GM18507 (cell line): ENCODE results near the gene SASH1.

Source experiments
- DNase-seq: peaks from one replicate; pipeline ENCODE4 v3.0.0; 2011; ENCODE audit warnings: low read depth; ENCODE audit not compliant: insufficient read length; ENCODE audit errors: extremely low spot score
- FAIRE-seq: peaks from 2 replicates; lab custom pipeline; 2011; peaks lifted over from hg19 to GRCh38; lab: Jason Lieb, UNC

The SASH1 gene

GRCh38 chr6:148342350-148343046, at the start of gene SASH1:
SASH1 (plus strand) TSS chr6:148342838; CDS start chr6:148343068, 230 bp downstream.
- DNase-seq, result peak; percentile 22
- FAIRE-seq, result peak; percentile 88

- DNase-seq (no peak), FAIRE-seq (no peak)
These were observed 49.2 kb upstream of the SASH1 start for GRCh38 chr6:148293181-148293995.

- FAIRE-seq (no peak), DNase-seq (no peak)
These were observed 48.6 kb upstream of the SASH1 start for GRCh38 chr6:148294059-148294458.

- DNase-seq (no peak), FAIRE-seq (no peak)
These were observed 47.3 kb upstream of the SASH1 start for GRCh38 chr6:148295261-148295887.

- DNase-seq (no peak), FAIRE-seq (no peak)
These were observed 45.9 kb upstream of the SASH1 start for GRCh38 chr6:148296771-148297170.

- FAIRE-seq (no peak), DNase-seq (no peak)
These were observed 44.0 kb upstream of the SASH1 start for GRCh38 chr6:148298683-148299082.

GRCh38 chr6:148303616-148304015, 39.0 kb upstream of the SASH1 start:
- FAIRE-seq (no peak), DNase-seq (no peak)

- DNase-seq (no peak), FAIRE-seq (no peak)
These were observed 37.7 kb upstream of the SASH1 start for GRCh38 chr6:148304976-148305375.

GRCh38 chr6:148306286-148306685, 36.4 kb upstream of the SASH1 start:
- DNase-seq (no peak), FAIRE-seq (no peak)

- FAIRE-seq (no peak), DNase-seq (no peak)
These were observed 35.2 kb upstream of the SASH1 start for GRCh38 chr6:148307405-148307804.

- no peak for DNase-seq
- FAIRE-seq, result no peak
These were observed 33.3 kb upstream of the SASH1 start for GRCh38 chr6:148309301-148309700.

- no peak for DNase-seq
- no peak for FAIRE-seq
These were observed 30.5 kb upstream of the SASH1 start for GRCh38 chr6:148311966-148312669.

- FAIRE-seq (no peak), DNase-seq (no peak)
These were observed 29.1 kb upstream of the SASH1 start for GRCh38 chr6:148313488-148313887.

- DNase-seq, result no peak
- no peak for FAIRE-seq
These were observed 26.3 kb upstream of the SASH1 start for GRCh38 chr6:148316308-148316707.

GRCh38 chr6:148317051-148317450, 25.6 kb upstream of the SASH1 start:
- DNase-seq, result no peak
- no peak for FAIRE-seq

- DNase-seq (no peak), FAIRE-seq (no peak)
These were observed 24.9 kb upstream of the SASH1 start for GRCh38 chr6:148317739-148318138.

GRCh38 chr6:148322704-148323103, 19.9 kb upstream of the SASH1 start:
- FAIRE-seq (no peak), DNase-seq (no peak)

- DNase-seq, result no peak
These were observed 19.3 kb upstream of the SASH1 start for GRCh38 chr6:148323344-148323743.

GRCh38 chr6:148324297-148324985, 18.2 kb upstream of the SASH1 start:
- FAIRE-seq (no peak), DNase-seq (no peak)

More at GRCh38 chr6:148323344-148323743, 19.3 kb upstream of the SASH1 start:
- no peak for FAIRE-seq
